SK-N-SH treated with all-trans-retinoic acid at 6 μM for 48 hours (cell line): Measurements from ENCODE around the gene TBCD.

Source experiments
- ATAC-seq: fragments of 200-7000 bp; cut with Tn5 transposase; 3 replicates; pipeline ENCODE4 v1.9.1; 2020; ENCODE audit warnings: mild to moderate bottlenecking, moderate library complexity
- ARNTL ChIP-seq: fragments of 450-650 bp; formaldehyde crosslinking; IDR thresholded peaks from 2 replicates; pipeline ENCODE4 v1.5.0; 2020; ENCODE audit warnings: low read depth, mild to moderate bottlenecking, moderate library complexity, borderline replicate concordance
- BACH2 ChIP-seq: fragments of 250-450 bp; sonication (Bioruptor Pico); IDR thresholded peaks from 2 replicates; pipeline ENCODE4 v1.9.0; 2021; ENCODE audit warnings: mild to moderate bottlenecking, borderline replicate concordance
- CSDC2 ChIP-seq: fragments of 250-450 bp; sonication (Bioruptor Pico); IDR thresholded peaks from 2 replicates; pipeline ENCODE4 v1.5.0; 2020; ENCODE audit warnings: mild to moderate bottlenecking, moderate library complexity
- ESRRG ChIP-seq: fragments of 250-450 bp; sonication (Bioruptor Pico); IDR thresholded peaks from 2 replicates; pipeline ENCODE4 v1.6.1; 2021; ENCODE audit warnings: mild to moderate bottlenecking
- GLIS3 ChIP-seq: fragments of 250-450 bp; sonication (Bioruptor Pico); IDR thresholded peaks from 2 replicates; pipeline ENCODE4 v1.5.0; 2020; ENCODE audit warnings: mild to moderate bottlenecking, moderate library complexity
- ISL1 ChIP-seq: fragments of 250-450 bp; sonication (Bioruptor Pico); IDR thresholded peaks from 2 replicates; pipeline ENCODE4 v2.1.2; 2022; ENCODE audit warnings: mild to moderate bottlenecking, moderate library complexity
- OSR1 ChIP-seq: fragments of 250-450 bp; sonication (Bioruptor Pico); IDR thresholded peaks from 2 replicates; pipeline ENCODE4 v1.8.0; 2022; ENCODE audit warnings: moderate library complexity, mild to moderate bottlenecking, inconsistent platforms
- PPARA ChIP-seq: fragments of 250-450 bp; sonication (Bioruptor Pico); IDR thresholded peaks from 2 replicates; pipeline ENCODE4 v1.5.0; 2020; ENCODE audit warnings: mild to moderate bottlenecking, borderline replicate concordance
- RARB ChIP-seq: fragments of 250-450 bp; sonication (Bioruptor Pico); IDR thresholded peaks from 2 replicates; pipeline ENCODE4 v1.8.0; 2021; ENCODE audit warnings: mild to moderate bottlenecking, moderate library complexity
- SNAI2 ChIP-seq: fragments of 250-450 bp; sonication (Bioruptor Pico); IDR thresholded peaks from 2 replicates; pipeline ENCODE4 v1.5.0; 2020; ENCODE audit warnings: mild to moderate bottlenecking, moderate library complexity
- TCF4 ChIP-seq: fragments of 250-450 bp; sonication (Bioruptor Pico); IDR thresholded peaks from 2 replicates; pipeline ENCODE4 v1.8.0; 2021; ENCODE audit warnings: mild to moderate bottlenecking, moderate library complexity, borderline replicate concordance
- TOX ChIP-seq: fragments of 250-450 bp; sonication (Bioruptor Pico); IDR thresholded peaks from 2 replicates; pipeline ENCODE4 v1.8.0; 2021; ENCODE audit warnings: mild to moderate bottlenecking, moderate library complexity, borderline replicate concordance
- ZC3H10 ChIP-seq: fragments of 250-450 bp; sonication (Bioruptor Pico); IDR thresholded peaks from 2 replicates; pipeline ENCODE4 v1.5.1; 2021; ENCODE audit warnings: mild to moderate bottlenecking, moderate library complexity
- ZFP3 ChIP-seq: fragments of 250-450 bp; sonication (Bioruptor Pico); IDR thresholded peaks from 2 replicates; pipeline ENCODE4 v1.5.0; 2020; ENCODE audit warnings: mild to moderate bottlenecking, moderate library complexity
- ZFP30 ChIP-seq: fragments of 450-650 bp; formaldehyde crosslinking; IDR thresholded peaks from 2 replicates; pipeline ENCODE4 v1.5.0; 2022; ENCODE audit warnings: mild to moderate bottlenecking, moderate library complexity
- ZNF565 ChIP-seq: fragments of 450-650 bp; formaldehyde crosslinking; conservative IDR thresholded peaks from 2 replicates; pipeline ENCODE4 v1.5.0; 2020; ENCODE audit warnings: low read depth, mild to moderate bottlenecking, moderate library complexity
- TF ChIP-seq, protein P1 (sequence below): fragments of 250-450 bp; sonication (Bioruptor Pico); IDR thresholded peaks from 2 replicates; pipeline ENCODE4 v1.5.1; 2020; ENCODE audit warnings: low read depth, mild to moderate bottlenecking, moderate library complexity
- TF ChIP-seq, protein P2 (sequence below): fragments of 250-450 bp; sonication (Bioruptor Pico); IDR thresholded peaks from 2 replicates; pipeline ENCODE4 v1.5.1; 2021; ENCODE audit warnings: mild to moderate bottlenecking, moderate library complexity
- TF ChIP-seq, protein P3 (sequence below): fragments of 250-450 bp; sonication (Bioruptor Pico); IDR thresholded peaks from 2 replicates; pipeline ENCODE4 v1.8.0; 2021; ENCODE audit warnings: low read depth, mild to moderate bottlenecking, moderate library complexity, borderline replicate concordance
- TF ChIP-seq, protein P4 (sequence below): fragments of 250-450 bp; sonication (Bioruptor Pico); IDR thresholded peaks from 2 replicates; pipeline ENCODE4 v1.8.0; 2020; ENCODE audit warnings: mild to moderate bottlenecking, moderate library complexity, borderline replicate concordance

Gene TBCD

DNA sequence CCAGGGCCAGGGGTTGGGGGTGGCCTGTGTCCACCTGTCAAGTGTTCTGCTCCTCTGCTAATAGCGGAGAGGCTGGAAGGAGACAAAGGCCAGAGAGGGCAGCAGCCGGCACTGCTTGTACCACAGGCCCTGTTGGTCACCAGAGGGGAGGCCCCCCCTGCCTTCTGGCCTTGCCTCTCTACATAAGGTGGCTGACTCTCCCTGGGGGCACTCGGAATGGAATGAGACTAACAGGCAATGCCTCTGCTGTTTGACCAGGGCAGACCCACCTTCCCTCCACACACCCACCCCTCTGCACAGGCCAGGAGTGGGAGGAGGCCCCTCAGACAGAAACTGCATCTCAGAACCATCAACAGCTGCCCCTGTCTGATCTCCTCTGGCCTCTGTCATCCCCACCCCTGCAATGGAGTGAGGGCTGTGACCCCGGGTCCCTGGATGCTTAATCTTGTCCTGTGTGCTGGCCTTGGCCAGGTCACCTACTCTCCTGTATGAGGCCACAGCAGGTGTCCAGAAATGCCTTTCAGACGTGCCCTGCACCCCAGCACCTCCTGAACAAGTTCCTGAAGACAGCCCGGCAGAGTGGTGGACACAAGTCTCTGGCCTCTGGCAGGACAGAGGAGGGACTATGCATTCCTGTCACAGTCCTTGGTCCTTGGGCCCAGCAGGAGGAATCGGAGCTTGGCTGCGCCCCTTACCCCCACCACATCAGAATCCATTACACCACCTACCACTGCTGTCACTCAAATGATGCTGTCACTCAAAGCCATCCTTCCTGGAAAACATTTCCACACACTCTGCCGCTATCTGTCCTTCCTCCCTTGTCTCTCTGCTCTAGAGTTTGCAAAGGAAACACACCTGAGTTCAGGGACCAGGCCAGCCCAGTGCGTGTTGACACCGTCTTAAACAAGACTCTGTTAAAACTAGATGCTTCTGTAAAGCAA, 195.5 kb downstream of the TBCD start:
- TF ChIP-seq ZFP3 (CRISPR knock-in tag) (no peak), ZFP30 (no peak), PPARA (CRISPR knock-in tag) (no peak), ESRRG (no peak), CSDC2 (CRISPR knock-in tag) (no peak), ISL1 (no peak), RARB (CRISPR knock-in tag) (no peak), TCF4 (no peak), ZC3H10 (no peak), ARNTL (no peak), BACH2 (CRISPR knock-in tag) (no peak), ZNF565 (no peak), OSR1 (CRISPR knock-in tag) (no peak), SNAI2 (CRISPR knock-in tag) (no peak)
- TF ChIP-seq, protein P1, sequence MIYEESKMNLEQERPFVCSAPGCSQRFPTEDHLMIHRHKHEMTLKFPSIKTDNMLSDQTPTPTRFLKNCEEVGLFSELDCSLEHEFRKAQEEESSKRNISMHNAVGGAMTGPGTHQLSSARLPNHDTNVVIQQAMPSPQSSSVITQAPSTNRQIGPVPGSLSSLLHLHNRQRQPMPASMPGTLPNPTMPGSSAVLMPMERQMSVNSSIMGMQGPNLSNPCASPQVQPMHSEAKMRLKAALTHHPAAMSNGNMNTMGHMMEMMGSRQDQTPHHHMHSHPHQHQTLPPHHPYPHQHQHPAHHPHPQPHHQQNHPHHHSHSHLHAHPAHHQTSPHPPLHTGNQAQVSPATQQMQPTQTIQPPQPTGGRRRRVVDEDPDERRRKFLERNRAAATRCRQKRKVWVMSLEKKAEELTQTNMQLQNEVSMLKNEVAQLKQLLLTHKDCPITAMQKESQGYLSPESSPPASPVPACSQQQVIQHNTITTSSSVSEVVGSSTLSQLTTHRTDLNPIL (CRISPR knock-in tag), result no peak
- TF ChIP-seq, protein P2, sequence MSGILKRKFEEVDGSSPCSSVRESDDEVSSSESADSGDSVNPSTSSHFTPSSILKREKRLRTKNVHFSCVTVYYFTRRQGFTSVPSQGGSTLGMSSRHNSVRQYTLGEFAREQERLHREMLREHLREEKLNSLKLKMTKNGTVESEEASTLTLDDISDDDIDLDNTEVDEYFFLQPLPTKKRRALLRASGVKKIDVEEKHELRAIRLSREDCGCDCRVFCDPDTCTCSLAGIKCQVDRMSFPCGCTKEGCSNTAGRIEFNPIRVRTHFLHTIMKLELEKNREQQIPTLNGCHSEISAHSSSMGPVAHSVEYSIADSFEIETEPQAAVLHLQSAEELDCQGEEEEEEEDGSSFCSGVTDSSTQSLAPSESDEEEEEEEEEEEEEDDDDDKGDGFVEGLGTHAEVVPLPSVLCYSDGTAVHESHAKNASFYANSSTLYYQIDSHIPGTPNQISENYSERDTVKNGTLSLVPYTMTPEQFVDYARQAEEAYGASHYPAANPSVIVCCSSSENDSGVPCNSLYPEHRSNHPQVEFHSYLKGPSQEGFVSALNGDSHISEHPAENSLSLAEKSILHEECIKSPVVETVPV (CRISPR knock-in tag), result no peak
- TF ChIP-seq, protein P3, sequence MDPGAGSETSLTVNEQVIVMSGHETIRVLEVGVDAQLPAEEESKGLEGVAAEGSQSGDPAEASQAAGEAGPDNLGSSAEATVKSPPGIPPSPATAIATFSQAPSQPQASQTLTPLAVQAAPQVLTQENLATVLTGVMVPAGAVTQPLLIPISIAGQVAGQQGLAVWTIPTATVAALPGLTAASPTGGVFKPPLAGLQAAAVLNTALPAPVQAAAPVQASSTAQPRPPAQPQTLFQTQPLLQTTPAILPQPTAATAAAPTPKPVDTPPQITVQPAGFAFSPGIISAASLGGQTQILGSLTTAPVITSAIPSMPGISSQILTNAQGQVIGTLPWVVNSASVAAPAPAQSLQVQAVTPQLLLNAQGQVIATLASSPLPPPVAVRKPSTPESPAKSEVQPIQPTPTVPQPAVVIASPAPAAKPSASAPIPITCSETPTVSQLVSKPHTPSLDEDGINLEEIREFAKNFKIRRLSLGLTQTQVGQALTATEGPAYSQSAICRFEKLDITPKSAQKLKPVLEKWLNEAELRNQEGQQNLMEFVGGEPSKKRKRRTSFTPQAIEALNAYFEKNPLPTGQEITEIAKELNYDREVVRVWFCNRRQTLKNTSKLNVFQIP (CRISPR knock-in tag), result no peak
- ATAC-seq, result no peak

DNA sequence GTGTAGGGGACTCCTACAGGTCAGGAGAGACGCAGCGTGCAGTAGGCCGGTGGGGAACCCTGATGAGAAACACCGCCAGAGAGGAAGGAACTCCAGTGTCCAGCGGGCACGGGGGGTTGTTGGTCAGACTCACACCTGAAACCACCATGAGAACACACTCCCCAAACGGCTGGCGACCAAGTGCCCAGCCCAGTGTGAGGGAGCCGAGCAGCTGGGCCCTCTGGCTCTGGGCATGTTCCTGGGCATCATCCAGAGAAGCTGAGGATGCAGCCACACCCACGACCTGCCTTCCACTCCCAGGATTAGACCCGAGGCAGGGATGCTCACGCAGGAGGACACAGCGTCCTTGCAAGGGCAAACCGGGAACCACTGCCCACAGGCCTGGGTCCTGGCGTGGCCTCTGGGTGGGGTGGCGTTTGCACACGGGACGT, 196.2 kb downstream of the TBCD start:
- ATAC-seq, result no peak
- no peak for TF ChIP-seq RARB (CRISPR knock-in tag)
- TF ChIP-seq, protein P1 (CRISPR knock-in tag), result no peak
- TF ChIP-seq, protein P4, sequence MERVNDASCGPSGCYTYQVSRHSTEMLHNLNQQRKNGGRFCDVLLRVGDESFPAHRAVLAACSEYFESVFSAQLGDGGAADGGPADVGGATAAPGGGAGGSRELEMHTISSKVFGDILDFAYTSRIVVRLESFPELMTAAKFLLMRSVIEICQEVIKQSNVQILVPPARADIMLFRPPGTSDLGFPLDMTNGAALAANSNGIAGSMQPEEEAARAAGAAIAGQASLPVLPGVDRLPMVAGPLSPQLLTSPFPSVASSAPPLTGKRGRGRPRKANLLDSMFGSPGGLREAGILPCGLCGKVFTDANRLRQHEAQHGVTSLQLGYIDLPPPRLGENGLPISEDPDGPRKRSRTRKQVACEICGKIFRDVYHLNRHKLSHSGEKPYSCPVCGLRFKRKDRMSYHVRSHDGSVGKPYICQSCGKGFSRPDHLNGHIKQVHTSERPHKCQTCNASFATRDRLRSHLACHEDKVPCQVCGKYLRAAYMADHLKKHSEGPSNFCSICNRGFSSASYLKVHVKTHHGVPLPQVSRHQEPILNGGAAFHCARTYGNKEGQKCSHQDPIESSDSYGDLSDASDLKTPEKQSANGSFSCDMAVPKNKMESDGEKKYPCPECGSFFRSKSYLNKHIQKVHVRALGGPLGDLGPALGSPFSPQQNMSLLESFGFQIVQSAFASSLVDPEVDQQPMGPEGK (CRISPR knock-in tag), result no peak
- TF ChIP-seq BACH2 (CRISPR knock-in tag), result no peak
- no peak for TF ChIP-seq ZFP3 (CRISPR knock-in tag)
- no peak for TF ChIP-seq CSDC2 (CRISPR knock-in tag)
- no peak for TF ChIP-seq ARNTL
- TF ChIP-seq GLIS3 (CRISPR knock-in tag), result no peak
- TF ChIP-seq ZFP30, result no peak
- TF ChIP-seq ZNF565, result no peak

DNA sequence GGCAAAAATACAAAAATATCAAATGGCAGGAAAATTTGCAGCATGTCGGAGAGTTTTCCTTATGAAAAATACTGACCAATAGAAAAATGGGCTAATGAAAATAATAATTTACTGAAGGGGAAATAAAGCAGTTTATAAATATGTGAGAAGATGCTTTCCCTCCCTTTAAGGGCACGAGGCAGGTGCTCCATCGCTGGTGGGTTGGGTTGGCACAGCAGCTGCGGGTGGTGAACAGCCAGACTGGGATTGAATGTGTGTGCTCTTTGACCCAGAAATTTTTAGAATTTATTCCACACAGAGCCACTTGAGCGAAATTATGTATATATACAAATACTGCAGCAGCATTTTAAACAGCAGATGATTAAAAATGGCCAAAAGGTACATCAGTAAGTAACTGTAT, 197.1 kb downstream of the TBCD start:
- no peak for TF ChIP-seq ESRRG
- TF ChIP-seq GLIS3 (CRISPR knock-in tag), result no peak
- TF ChIP-seq ZNF565, result no peak
- no peak for TF ChIP-seq TCF4
- TF ChIP-seq, protein P3 (CRISPR knock-in tag), result no peak
- TF ChIP-seq, protein P1 (CRISPR knock-in tag), result no peak
- no peak for TF ChIP-seq TOX (CRISPR knock-in tag)
- TF ChIP-seq BACH2 (CRISPR knock-in tag), result no peak
- no peak for TF ChIP-seq ARNTL
- TF ChIP-seq, protein P4 (CRISPR knock-in tag), result no peak
- no peak for ATAC-seq
